ENCODE data around the gene MTHFR. TPM values are rescaled to one million over a fixed set of nuclear protein-coding genes. Genes with fewer than 3 reads are reported as not detected.

The MTHFR gene
- total RNA-seq, 1 experiment from 2014 or later = 18.2 TPM

- DNase-seq = peak; percentile 70
- Mint-ChIP-seq H3K27ac (peak within 1 kb of the TSS in 1 of 3 experiments; percentile 66; a peak in 2 of 7 replicates), H3K4me3 (peak within 1 kb of the TSS; percentile 5 to 73; a peak in 4 of 5 replicates), H3K27me3 (ENCODE audit: low read depth) (peaks cover 75% of the 10 kb centered on the region), H3K4me1 (peaks cover 10 to 18% of the 10 kb centered on the region in 2 experiments), H3K9me3 (peaks cover 6 to 8% of the 10 kb centered on the region in 2 experiments; a peak in 4 of 5 replicates), H3K36me3 (ENCODE audit: insufficient read depth in 1 of 3, low read depth in 3 of 3) (no peaks in the 10 kb centered on the region; a peak in 1 of 7 replicates)
- Histone ChIP-seq H3K9me3 (ENCODE audit: control insufficient read depth, low read depth, low read length) (no peaks in the 10 kb centered on the region), H2BK120ac (ENCODE audit: low read depth, low read length, poor library complexity, severe bottlenecking) (no peak within 1 kb of the TSS), H2BK15ac (ENCODE audit: low read depth, low read length) (peak within 1 kb of the TSS; percentile 30; the same call in 1 of the 2 replicates), H3K79me2 (ENCODE audit: insufficient read depth, low read length) (no peaks in the 10 kb centered on the region), H3T11ph (ENCODE audit: low read length) (no peak within 1 kb of the TSS), H3K14ac (ENCODE audit: insufficient read depth, low read length) (no peak within 1 kb of the TSS), H4K20me1 (ENCODE audit: control insufficient read depth, insufficient read depth, insufficient read length) (no peaks in the 10 kb centered on the region), H3K4ac (ENCODE audit: low read depth, low read length) (no peak within 1 kb of the TSS), H3K23ac (ENCODE audit: insufficient read length, low read depth, low read length) (no peak within 1 kb of the TSS), H2AK5ac (ENCODE audit: insufficient read length, low read length) (no peak within 1 kb of the TSS), H3K18ac (ENCODE audit: insufficient read length, low read depth, low read length) (peak within 1 kb of the TSS; percentile 11), H3K79me1 (ENCODE audit: insufficient read depth, low read depth, low read length, poor library complexity, severe bottlenecking) (no peaks in the 10 kb centered on the region), H4K5ac (ENCODE audit: insufficient read length, low read depth, low read length) (no peak within 1 kb of the TSS), H2BK20ac (ENCODE audit: low read depth, low read length, poor library complexity, severe bottlenecking) (no peak within 1 kb of the TSS), H2AFZ (ENCODE audit: low read length) (no peak within 1 kb of the TSS), H3K56ac (ENCODE audit: insufficient read length, low read depth, low read length) (no peak within 1 kb of the TSS), H3K27me3 (ENCODE audit: insufficient read depth, low read length) (peaks cover 16% of the 10 kb centered on the region; the same call in 1 of the 2 replicates), H2BK5ac (ENCODE audit: insufficient read length, low read length) (no peak within 1 kb of the TSS), H4K8ac (replicated peaks; ENCODE audit: insufficient read length, low read depth, low read length) (no peak within 1 kb of the TSS), H4K91ac (ENCODE audit: insufficient read length, low read depth, low read length) (no peak within 1 kb of the TSS), H3K23me2 (ENCODE audit: insufficient read length, low read depth, low read length, poor library complexity, severe bottlenecking) (no peaks in the 10 kb centered on the region), H2BK12ac (ENCODE audit: insufficient read length, low read depth, low read length) (no peak within 1 kb of the TSS), H3K4me1 (ENCODE audit: insufficient read depth, low read length) (no peaks in the 10 kb centered on the region), H3K4me2 (ENCODE audit: insufficient read depth, insufficient read length, low read length) (peak within 1 kb of the TSS; percentile 62), H3K9ac (ENCODE audit: extremely low read depth, insufficient read length, low read length) (no peak within 1 kb of the TSS), H3K27ac (ENCODE audit: insufficient read length, low read depth, low read length) (no peak within 1 kb of the TSS)
- TF ChIP-seq, protein P1, sequence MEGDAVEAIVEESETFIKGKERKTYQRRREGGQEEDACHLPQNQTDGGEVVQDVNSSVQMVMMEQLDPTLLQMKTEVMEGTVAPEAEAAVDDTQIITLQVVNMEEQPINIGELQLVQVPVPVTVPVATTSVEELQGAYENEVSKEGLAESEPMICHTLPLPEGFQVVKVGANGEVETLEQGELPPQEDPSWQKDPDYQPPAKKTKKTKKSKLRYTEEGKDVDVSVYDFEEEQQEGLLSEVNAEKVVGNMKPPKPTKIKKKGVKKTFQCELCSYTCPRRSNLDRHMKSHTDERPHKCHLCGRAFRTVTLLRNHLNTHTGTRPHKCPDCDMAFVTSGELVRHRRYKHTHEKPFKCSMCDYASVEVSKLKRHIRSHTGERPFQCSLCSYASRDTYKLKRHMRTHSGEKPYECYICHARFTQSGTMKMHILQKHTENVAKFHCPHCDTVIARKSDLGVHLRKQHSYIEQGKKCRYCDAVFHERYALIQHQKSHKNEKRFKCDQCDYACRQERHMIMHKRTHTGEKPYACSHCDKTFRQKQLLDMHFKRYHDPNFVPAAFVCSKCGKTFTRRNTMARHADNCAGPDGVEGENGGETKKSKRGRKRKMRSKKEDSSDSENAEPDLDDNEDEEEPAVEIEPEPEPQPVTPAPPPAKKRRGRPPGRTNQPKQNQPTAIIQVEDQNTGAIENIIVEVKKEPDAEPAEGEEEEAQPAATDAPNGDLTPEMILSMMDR (conservative IDR thresholded peaks at IDR 0.05) = no peak
- whole genome bisulfite sequencing (ENCODE audit: extremely low coverage, insufficient read length, low lambda C conversion rate) = no CpG with 5 or more reads among the region's 29 CpGs
Observed at GRCh38 chr1:11761988-11762406, 43.8 kb downstream of the MTHFR start, which contains the start of gene C1orf167. Gene C1orf167 (plus strand): TSS chr1:11762193. CDS start chr1:11764401, 2,208 bp downstream.
